NCI-H1694 treated with DMSO at 0.1 percent for 48 hours (cell line): Measurements from ENCODE around the gene PAM16.

Source experiments
- DNase-seq: peaks from one replicate; lab custom pipeline; 2025; lab: John Stamatoyannopoulos, UW

PAM16 gene

GRCh38 chr16:4383591-4384444, 32.7 kb upstream of the PAM16 start:
- no peak for DNase-seq

GRCh38 chr16:4382795-4383357, 31.8 kb upstream of the PAM16 start:
- DNase-seq = no peak

GRCh38 chr16:4381935-4382794, 31.0 kb upstream of the PAM16 start:
- no peak for DNase-seq

- DNase-seq = no peak
Measured at GRCh38 chr16:4381072-4381934, 30.2 kb upstream of the PAM16 start.

- DNase-seq = no peak
Measured at GRCh38 chr16:4380119-4381063, 29.3 kb upstream of the PAM16 start.

GRCh38 chr16:4378999-4379690, 28.0 kb upstream of the PAM16 start:
- DNase-seq = no peak

GRCh38 chr16:4378161-4378666, 27.1 kb upstream of the PAM16 start:
- DNase-seq = no peak

- no peak for DNase-seq
Measured at GRCh38 chr16:4377573-4378154, 26.5 kb upstream of the PAM16 start.

GRCh38 chr16:4376893-4377572, 25.9 kb upstream of the PAM16 start:
- no peak for DNase-seq

GRCh38 chr16:4376126-4376892, 25.2 kb upstream of the PAM16 start:
- DNase-seq = no peak

- no peak for DNase-seq
Measured at GRCh38 chr16:4375717-4376116, 24.6 kb upstream of the PAM16 start.

- DNase-seq = no peak
Measured at GRCh38 chr16:4373909-4374742, 23.0 kb upstream of the PAM16 start.

- DNase-seq = no peak
Measured at GRCh38 chr16:4373356-4373908, 22.3 kb upstream of the PAM16 start.

- peak; percentile 17 for DNase-seq
Measured at GRCh38 chr16:4372578-4373355, 21.6 kb upstream of the PAM16 start.

GRCh38 chr16:4372001-4372577, 21.0 kb upstream of the PAM16 start:
- no peak for DNase-seq
